H1 (cell line): ENCODE results near the gene TCF7. TPM values are rescaled to one million over a fixed set of nuclear protein-coding genes. Genes with fewer than 3 reads are reported as not detected.

ENCODE experiments used
- CTCF ChIA-PET: fragments of 300-600 bp; sonication (Branson Sonifier 250); formaldehyde crosslinking; loops from one replicate; lab custom pipeline; 2021; ENCODE audit not compliant: partially characterized antibody; lab: Charles Lee
- POLR2A ChIA-PET: fragments of 300-600 bp; sonication (Branson Sonifier 250); formaldehyde crosslinking; loops from one replicate; lab custom pipeline; 2021; ENCODE audit warnings: inconsistent platforms; ENCODE audit not compliant: partially characterized antibody; lab: Charles Lee
- DNase-seq, 2 experiments: peaks; one replicate each; pipeline versions ENCODE4 v3.0.0 to v3.0.0-alpha.2; 2010 to 2022; ENCODE audit warnings: low spot score in 2 of 2, low read depth in 1 of 2, mixed read lengths in 1 of 2
- FAIRE-seq: peaks from 2 replicates; lab custom pipeline; 2011; peaks lifted over from hg19 to GRCh38; lab: Jason Lieb, UNC
- H2AFZ ChIP-seq: 2 replicates; pipeline ENCODE4 v1.8.1; 2012; ENCODE audit warnings: low read length, inconsistent platforms
- H2AK5ac ChIP-seq: 2 replicates; pipeline ENCODE4 v1.6.1; 2013; ENCODE audit warnings: low read depth, low read length
- H2BK120ac ChIP-seq: replicated peaks from 2 replicates; pipeline ENCODE3; 2013; ENCODE audit warnings: low read depth, low read length, inconsistent platforms
- H2BK12ac ChIP-seq: 2 replicates; pipeline ENCODE4 v1.6.1; 2013; ENCODE audit warnings: low read depth, low read length
- H2BK15ac ChIP-seq: 2 replicates; pipeline ENCODE4 v1.6.1; 2013; ENCODE audit warnings: low read length
- H2BK20ac ChIP-seq: 2 replicates; pipeline ENCODE4 v1.6.1; 2013; ENCODE audit warnings: low read length
- H2BK5ac ChIP-seq: 2 replicates; pipeline ENCODE4 v1.6.1; 2013; ENCODE audit warnings: low read depth, low read length
- H3K14ac ChIP-seq: 2 replicates; pipeline ENCODE4 v1.6.1; 2013; ENCODE audit warnings: inconsistent platforms; ENCODE audit not compliant: insufficient read length
- H3K18ac ChIP-seq: 2 replicates; pipeline ENCODE4 v1.6.1; 2013; ENCODE audit warnings: low read length; ENCODE audit errors: extremely low read depth
- H3K23ac ChIP-seq: 2 replicates; pipeline ENCODE4 v1.6.1; 2013; ENCODE audit warnings: inconsistent platforms; ENCODE audit not compliant: insufficient read length
- H3K23me2 ChIP-seq: 2 replicates; pipeline ENCODE4 v1.6.1; 2013; ENCODE audit warnings: low read depth, low read length
- H3K27ac ChIP-seq: 2 replicates; pipeline ENCODE4 v1.6.1; 2011; ENCODE audit warnings: low read depth, low read length, inconsistent platforms
- H3K27me3 ChIP-seq, 4 experiments: replicated peaks in 1 of 4; 1 replicate in 1 of 4; 2 replicates in 3 of 4; pipeline versions ENCODE4 v1.6.1 to v1.8.1; 2011 to 2013; ENCODE audit warnings: low read length in 3 of 4, mild to moderate bottlenecking in 3 of 4, inconsistent platforms in 2 of 4, mixed read lengths in 2 of 4, moderate library complexity in 1 of 4; ENCODE audit not compliant: control insufficient read depth in 3 of 4, insufficient read depth in 3 of 4; ENCODE audit errors: extremely low read depth in 1 of 4
- H3K36me3 ChIP-seq, 4 experiments: 2 replicates each; pipeline versions ENCODE4 v1.6.1 to v1.8.1; 2011 to 2013; ENCODE audit warnings: mild to moderate bottlenecking in 4 of 4, low read length in 3 of 4, moderate library complexity in 2 of 4, control low read depth in 1 of 4, inconsistent platforms in 1 of 4; ENCODE audit not compliant: insufficient read depth in 4 of 4, control insufficient read depth in 2 of 4
- H3K4ac ChIP-seq: replicated peaks from 2 replicates; pipeline ENCODE3; 2013; ENCODE audit warnings: low read length, low read depth, mixed read lengths, inconsistent platforms; ENCODE audit not compliant: insufficient read length
- H3K4me1 ChIP-seq, 4 experiments: replicated peaks in 1 of 4; 1 replicate in 1 of 4; 2 replicates in 3 of 4; pipeline versions ENCODE4 v1.6.1 to v1.8.1; 2011 to 2013; ENCODE audit warnings: low read length in 3 of 4, inconsistent platforms in 2 of 4, mixed read lengths in 1 of 4; ENCODE audit not compliant: insufficient read depth in 4 of 4, control insufficient read depth in 3 of 4
- H3K4me2 ChIP-seq, 2 experiments: 2 replicates each; pipeline versions ENCODE4 v1.6.1 to v1.8.1; 2011 to 2013; ENCODE audit warnings: low read depth in 2 of 2, low read length in 2 of 2, control low read depth in 1 of 2, inconsistent platforms in 1 of 2, mild to moderate bottlenecking in 1 of 2; ENCODE audit not compliant: insufficient read depth in 1 of 2
- H3K4me3 ChIP-seq, 4 experiments: fragments of 200-600, 300-600 bp in 1 of 4; sonication (generic), shearing (Covaris generic), sonication (Bioruptor Twin) in 1 of 4; 2 replicates each; pipeline versions ENCODE4 v1.5.1 to v1.8.1; 2011 to 2016; ENCODE audit warnings: low read length in 4 of 4, low read depth in 3 of 4, control low read depth in 2 of 4, inconsistent platforms in 2 of 4, mild to moderate bottlenecking in 2 of 4, mixed read lengths in 1 of 4, moderate library complexity in 1 of 4; ENCODE audit not compliant: insufficient read depth in 2 of 4; ENCODE audit errors: extremely low read depth in 1 of 4
- H3K56ac ChIP-seq: replicated peaks from 2 replicates; pipeline ENCODE3; 2013; ENCODE audit warnings: low read depth, mild to moderate bottlenecking, mixed read lengths, low read length, inconsistent platforms; ENCODE audit not compliant: insufficient read length
- H3K79me1 ChIP-seq: 2 replicates; pipeline ENCODE4 v1.6.1; 2013; ENCODE audit warnings: low read depth, low read length, control low read depth
- H3K79me2 ChIP-seq, 2 experiments: 2 replicates each; pipeline versions ENCODE4 v1.6.1 to v1.8.1; 2012 to 2013; ENCODE audit warnings: low read length in 2 of 2, mild to moderate bottlenecking in 2 of 2, inconsistent platforms in 1 of 2; ENCODE audit not compliant: insufficient read depth in 2 of 2, control insufficient read depth in 1 of 2
- H3K9ac ChIP-seq, 4 experiments: replicated peaks in 1 of 4; 1 replicate in 1 of 4; 2 replicates in 3 of 4; pipeline versions ENCODE4 v1.6.1 to v1.8.1; 2011 to 2013; ENCODE audit warnings: low read depth in 3 of 4, low read length in 3 of 4, control low read depth in 2 of 4, mild to moderate bottlenecking in 2 of 4, moderate library complexity in 2 of 4, inconsistent platforms in 1 of 4; ENCODE audit errors: extremely low read depth in 1 of 4
- H3K9me3 ChIP-seq, 2 experiments: 2 replicates each; pipeline versions ENCODE4 v1.6.1 to v1.8.1; 2012 to 2013; ENCODE audit warnings: mild to moderate bottlenecking in 2 of 2, moderate library complexity in 2 of 2, control low read depth in 1 of 2, inconsistent platforms in 1 of 2, low read depth in 1 of 2, low read length in 1 of 2, mixed read lengths in 1 of 2; ENCODE audit not compliant: insufficient read depth in 2 of 2
- H4K20me1 ChIP-seq, 2 experiments: replicated peaks in 1 of 2; 2 replicates each; pipeline versions ENCODE3 to v1.8.1; 2011 to 2013; ENCODE audit warnings: inconsistent platforms in 2 of 2, low read length in 2 of 2, mild to moderate bottlenecking in 1 of 2; ENCODE audit not compliant: insufficient read depth in 2 of 2, control insufficient read depth in 1 of 2
- H4K5ac ChIP-seq: 2 replicates; pipeline ENCODE4 v1.6.1; 2013; ENCODE audit warnings: low read length, low read depth, mixed read lengths, inconsistent platforms; ENCODE audit not compliant: insufficient read length
- H4K8ac ChIP-seq: 2 replicates; pipeline ENCODE4 v1.8.0; 2013; ENCODE audit warnings: mild to moderate bottlenecking, moderate library complexity, low read length, inconsistent platforms; ENCODE audit not compliant: insufficient read depth; ENCODE audit errors: extremely low read depth
- H4K91ac ChIP-seq: replicated peaks from 2 replicates; pipeline ENCODE3; 2013; ENCODE audit warnings: low read length, mixed read lengths, inconsistent platforms; ENCODE audit not compliant: insufficient read length
- EGR1 ChIP-seq: IDR thresholded peaks from 2 replicates; pipeline ENCODE4 v1.6.1; 2011; ENCODE audit warnings: low read depth, low read length, borderline replicate concordance
- WGBS, 2 experiments: shearing (Covaris generic) in 1 of 2; methylation state at CpG; one replicate each; pipeline versions ENCODE4 v1.1.6 to v1.1.7; 2013 to 2015; ENCODE audit warnings: low lambda C conversion rate in 2 of 2, mixed read lengths in 2 of 2, inconsistent platforms in 1 of 2, low coverage in 1 of 2, missing lambda C conversion rate in 1 of 2; ENCODE audit not compliant: insufficient replicate concordance in 2 of 2, insufficient coverage in 1 of 2, insufficient read length in 1 of 2; ENCODE audit errors: extremely low coverage in 1 of 2, missing lambda C conversion rate in 1 of 2; 5-methylcytosine and 5-hydroxymethylcytosine counted together
- polyA plus RNA-seq, 7 experiments: library from polyadenylated mRNA; depleted of rRNA in 3 of 7; stranded (reverse) in 5 of 7; unstranded in 2 of 7; fragments of >200 nt in 5 of 7; fragments of 200-250 nt in 2 of 7; gene quantifications; 1 replicate in 5 of 7; 2 replicates in 1 of 7; 4 replicates in 1 of 7; pipeline versions ENCODE4 v1.2.1 to v1.2.3, GENCODE V29; 2011 to 2013; ENCODE audit warnings: missing spikeins in 2 of 7, mixed read lengths in 2 of 7
- total RNA-seq: library from RNA; stranded (reverse); fragmentation: NEBNext Ultra II Directional; extraction: Animal tissue kit (Norgen Biotek cat#: 25700); gene quantifications from 2 replicates; pipeline ENCODE4 v1.2.1, GENCODE V29; 2021

Gene TCF7
- total and polyA plus RNA-seq, 2 of the 8 experiments (the other 6 are each of a cell fraction or from before 2014, with no cell fraction given): 4.7 to 8.5 TPM

- no peak overlapping the region for H3K4me3 ChIP-seq
- no peak overlapping the region for H4K91ac ChIP-seq
- peaks cover 12 to 44% of the 10 kb centered on the region in 2 experiments for H4K20me1 ChIP-seq
- no peak overlapping the region for H2BK20ac ChIP-seq
- no peak overlapping the region for H3K56ac ChIP-seq
- H3K9me3 ChIP-seq: no peaks in the 10 kb centered on the region
- no peak overlapping the region for H3K14ac ChIP-seq
- no peak overlapping the region for H2BK12ac ChIP-seq
- H2BK120ac ChIP-seq: no peak overlapping the region
- POLR2A ChIA-PET: interaction anchor here (0.6 to 1.5 kb wide), 5 partner anchors 9 to 99 kb away, joined by 3 to 5 read pairs (median 4); partner anchors contain the start of gene SKP1
- no peaks in the 10 kb centered on the region for H3K23me2 ChIP-seq
- H3K79me2 ChIP-seq: no peaks in the 10 kb centered on the region; a peak in 1 of 4 replicates
- no peak overlapping the region for H2AFZ ChIP-seq
- no peak overlapping the region for H4K8ac ChIP-seq
- FAIRE-seq (no peak), DNase-seq (no peak)
- no peak overlapping the region for H3K23ac ChIP-seq
- H2AK5ac ChIP-seq: no peak overlapping the region
- peaks cover 0 to 5% (median 2%) of the 10 kb centered on the region in 4 experiments; a peak in 3 of 7 replicates for H3K4me1 ChIP-seq
- CTCF ChIA-PET: interaction anchor here (2.0 to 24.3 kb wide), 3 partner anchors 10 to 87 kb away, joined by 7 to 629 read pairs (median 270); no protein-coding TSS in a partner anchor
- H3K27me3 ChIP-seq: no peaks in the 10 kb centered on the region
- H4K5ac ChIP-seq: no peak overlapping the region
- WGBS, 2 experiments: 92% methylated on average over 6 of the region's 6 CpGs; no CpG with 5 or more reads in 1 of the 2 experiments
- H3K79me1 ChIP-seq: peaks cover 8% of the 10 kb centered on the region
- H2BK5ac ChIP-seq: no peak overlapping the region
- H3K27ac ChIP-seq: no peak overlapping the region
- H3K4me2 ChIP-seq: no peak overlapping the region
- H2BK15ac ChIP-seq: no peak overlapping the region
- H3K36me3 ChIP-seq: peaks cover 0 to 6% (median under 1%) of the 10 kb centered on the region in 4 experiments; a peak in 2 of 8 replicates
- no peak overlapping the region for H3K18ac ChIP-seq
- no peak overlapping the region for H3K9ac ChIP-seq
- H3K4ac ChIP-seq: no peak overlapping the region
- TF ChIP-seq EGR1: no peak
Observed at GRCh38 chr5:134133995-134134541, 19.6 kb downstream of the TCF7 start.
